Stimulated activated CD8-positive, alpha-beta memory T cell treated with anti-CD3 and anti-CD28 coated beads, Interleukin-4, amount 100 ng/mL, for 24 hours (primary cell): ENCODE data around the gene CLTRN.
"Not testable (repeated sequence)": the region's sequence is repeated elsewhere in the genome, so short reads cannot be mapped to it uniquely, and the experiment has no call there.

ENCODE experiments used
- DNase-seq: peaks from one replicate; pipeline ENCODE4 v3.0.0-alpha.2; 2020; ENCODE audit warnings: low read depth

The CLTRN gene

DNA sequence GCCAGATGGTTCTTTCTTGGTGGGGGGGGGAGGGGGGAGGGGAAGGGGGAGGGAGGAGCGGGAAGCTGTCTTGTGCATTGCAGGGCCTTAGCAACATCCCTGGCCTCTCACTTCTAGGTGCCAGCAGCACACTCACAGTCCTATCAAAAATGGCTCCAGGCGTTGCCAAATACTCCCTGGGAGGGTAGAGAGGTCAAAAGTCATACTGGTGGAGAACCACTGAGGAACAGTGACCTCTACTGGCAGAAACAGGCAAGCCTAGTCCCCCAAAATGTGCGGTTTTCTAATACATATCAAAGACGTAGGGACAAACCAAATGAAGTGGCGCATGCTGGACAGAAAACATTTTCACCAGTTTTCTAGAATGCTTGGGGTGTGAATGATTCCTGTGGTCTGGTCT lies 17.1 kb downstream of the CLTRN start:
- DNase-seq, result not testable (repeated sequence)

DNA sequence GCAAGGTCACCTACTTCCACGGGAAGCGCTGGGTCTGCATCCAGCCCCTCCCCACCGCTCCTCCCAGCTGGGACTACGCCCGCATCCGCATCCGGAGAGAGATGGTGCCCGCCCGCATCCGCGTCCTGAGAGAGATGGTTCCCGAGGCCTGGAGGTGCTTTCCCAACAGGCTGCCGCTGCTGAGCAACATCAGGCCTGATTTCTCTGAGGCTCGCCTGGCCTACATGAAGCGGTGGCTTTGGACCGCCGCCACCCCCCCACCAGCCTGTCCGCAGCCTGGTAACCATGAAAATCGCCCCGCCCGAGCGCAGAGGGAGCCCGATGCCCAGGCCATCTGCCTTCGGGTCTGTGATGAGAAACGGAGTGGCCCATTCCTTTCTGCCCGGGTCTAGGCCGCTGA lies 18.1 kb downstream of the CLTRN start:
- DNase-seq, result no peak

GRCh38 chrX:15646031-15646430 lies 18.6 kb downstream of the CLTRN start:
- no peak for DNase-seq

DNA sequence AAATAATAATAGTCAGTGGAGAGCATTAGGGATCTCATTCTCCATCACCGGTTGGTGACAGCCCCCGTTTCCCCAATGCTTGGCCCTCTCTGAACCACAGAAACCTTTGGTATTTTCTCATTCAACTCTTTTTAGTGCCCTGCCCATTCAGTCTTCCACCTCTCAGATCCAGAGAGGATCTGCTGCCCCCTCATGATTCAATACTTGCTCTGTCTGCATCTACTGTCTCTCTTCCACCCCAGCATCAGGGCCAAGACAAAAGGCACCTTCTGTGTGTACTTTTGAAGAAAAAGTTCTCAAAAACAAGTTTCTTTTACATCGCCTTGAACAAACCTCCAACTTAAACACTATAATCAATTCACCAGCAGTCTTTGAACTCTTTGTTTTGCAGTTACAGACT lies 19.3 kb downstream of the CLTRN start:
- DNase-seq, result no peak

GRCh38 chrX:15644560-15644872 lies 20.1 kb downstream of the CLTRN start:
- no peak for DNase-seq

GRCh38 chrX:15643786-15644559 lies 20.6 kb downstream of the CLTRN start:
- no peak for DNase-seq

- DNase-seq, result no peak
Observed at GRCh38 chrX:15631637-15632036, 33.0 kb downstream of the CLTRN start.

DNA sequence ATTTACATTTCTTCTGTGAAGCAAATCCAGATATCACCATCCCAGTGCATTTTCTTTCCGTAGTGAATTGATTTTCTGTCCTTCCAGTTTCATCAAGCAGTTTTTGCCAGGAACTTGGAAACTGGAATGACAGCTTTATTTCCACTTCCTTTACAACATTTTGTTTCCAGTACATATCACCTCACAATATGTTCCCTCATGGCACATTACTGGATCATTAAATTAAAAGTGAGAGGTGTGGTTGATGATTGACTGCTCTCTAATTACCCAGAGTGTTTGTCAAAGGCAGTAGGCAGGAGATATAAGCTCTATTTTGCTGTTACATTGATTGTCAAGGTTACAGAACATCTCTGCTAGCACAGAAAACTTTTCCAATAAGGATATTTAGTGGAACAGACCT lies 41.6 kb downstream of the CLTRN start:
- no peak for DNase-seq

DNA sequence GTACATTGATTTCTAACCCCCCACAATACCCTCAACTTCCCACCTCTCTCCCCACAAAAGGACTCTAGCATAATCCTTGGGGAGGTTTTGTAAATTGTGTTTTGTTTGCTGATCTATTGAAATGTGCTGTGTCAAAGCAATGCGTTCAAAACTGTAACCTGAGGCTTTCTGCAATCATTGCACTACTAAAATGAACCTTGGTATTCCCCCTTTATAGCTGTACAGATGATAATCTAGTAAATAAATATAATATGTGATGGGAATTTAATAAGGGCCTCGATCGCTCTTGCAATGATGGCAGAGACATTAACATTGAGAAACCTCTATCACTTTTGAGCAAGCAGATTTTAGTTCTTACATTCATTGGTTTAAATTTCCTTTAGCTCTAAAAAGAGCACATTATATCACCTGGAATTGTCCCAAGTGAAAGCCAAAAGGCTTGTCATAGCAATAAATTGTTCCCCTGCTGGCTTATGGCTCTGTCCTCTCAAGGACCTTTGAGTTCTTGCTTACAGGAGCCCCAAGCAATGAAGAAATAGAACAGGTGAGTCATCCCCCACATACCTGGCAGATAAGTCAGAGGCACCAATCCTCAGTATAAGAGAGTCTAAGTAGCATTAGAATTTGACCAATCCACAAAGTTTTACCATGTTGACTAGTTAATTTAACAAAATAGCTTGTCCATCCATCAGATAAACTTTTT lies 45.4 kb downstream of the CLTRN start:
- no peak for DNase-seq

- DNase-seq, result no peak
Observed at GRCh38 chrX:15617111-15617510, 47.5 kb downstream of the CLTRN start.

DNA sequence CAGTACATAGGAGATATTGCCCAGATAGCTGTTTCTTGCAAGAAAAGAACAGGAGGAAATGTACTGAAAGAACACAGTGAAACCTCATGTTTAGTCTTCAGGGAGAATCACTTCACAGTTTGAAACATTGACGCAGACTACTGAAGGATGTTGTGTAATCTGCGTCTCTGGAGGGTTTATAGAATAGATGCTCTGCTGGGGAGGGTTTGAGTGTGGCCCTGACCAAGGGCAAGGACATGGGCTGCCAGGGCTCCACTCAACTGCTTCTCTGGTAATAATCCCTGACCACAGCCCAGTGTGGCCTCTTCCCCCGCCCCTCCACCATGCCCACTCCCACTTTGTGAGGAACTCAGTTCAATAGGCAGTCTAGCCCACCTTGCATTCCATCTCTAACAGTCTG lies 48.1 kb downstream of the CLTRN start:
- no peak for DNase-seq

DNA sequence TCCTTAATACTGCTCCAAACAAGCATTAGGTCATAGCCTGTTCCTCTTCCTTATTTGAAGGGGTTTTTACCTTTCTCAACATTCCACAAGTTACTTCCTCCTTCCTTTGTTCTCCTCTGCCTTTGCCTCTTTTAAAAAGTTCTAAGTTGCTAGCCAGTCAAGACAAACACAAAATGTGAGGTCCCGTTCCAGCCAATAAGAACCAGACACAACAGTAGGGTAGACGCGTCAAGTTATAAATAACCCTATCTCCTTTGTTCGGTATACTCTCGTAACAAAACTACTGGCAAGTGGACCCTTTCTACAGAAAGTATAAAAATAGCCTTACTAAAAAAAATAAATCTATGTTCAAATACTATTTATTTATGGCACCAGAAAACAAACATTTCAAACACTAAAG lies 57.5 kb downstream of the CLTRN start:
- no peak for DNase-seq

GRCh38 chrX:15606136-15606535 lies 58.5 kb downstream of the CLTRN start:
- no peak for DNase-seq

DNA sequence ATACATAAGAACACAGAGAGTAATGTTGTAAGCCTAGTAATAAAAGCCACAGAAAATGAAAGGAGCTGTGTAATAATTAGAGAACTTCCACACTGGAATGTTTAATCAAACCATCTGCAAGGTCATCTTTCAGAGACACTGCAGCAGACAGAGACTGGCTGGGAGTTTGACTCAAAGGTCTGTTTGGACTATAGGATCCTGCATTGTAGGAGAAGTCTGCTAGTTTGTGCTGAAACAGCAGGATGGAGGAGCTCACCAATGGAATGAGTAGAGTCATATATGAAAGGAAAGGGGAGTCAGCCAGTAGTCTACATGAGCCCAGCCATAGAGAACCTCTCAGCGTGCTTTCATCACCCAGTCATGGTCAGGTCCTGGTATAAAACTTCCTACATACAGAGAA lies 59.4 kb downstream of the CLTRN start:
- no peak for DNase-seq

GRCh38 chrX:15602761-15603160 lies 61.8 kb downstream of the CLTRN start:
- no peak for DNase-seq

- no peak for DNase-seq
Observed at GRCh38 chrX:15601932-15602331, 62.7 kb downstream of the CLTRN start.

DNA sequence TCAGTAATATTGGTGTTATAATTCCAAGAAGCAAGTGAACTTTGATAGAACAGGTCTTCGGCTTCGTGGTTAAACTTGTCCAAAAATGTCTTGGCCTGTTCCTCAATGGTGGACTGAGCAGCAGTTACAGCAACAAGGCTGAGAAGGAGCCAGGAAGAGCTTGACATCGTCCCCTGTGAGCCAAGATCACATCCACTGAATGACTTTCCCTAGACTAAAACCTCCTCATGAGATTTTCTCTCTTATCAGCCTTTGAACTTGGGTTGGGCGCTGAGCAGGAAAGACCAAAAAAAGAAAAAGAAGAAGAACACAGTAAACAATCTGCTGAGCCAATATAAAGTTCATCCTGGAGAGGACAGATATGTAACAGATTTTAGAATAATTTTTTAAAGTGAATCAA lies 63.9 kb downstream of the CLTRN start, which contains the start of gene ACE2:
TSS of gene ACE2 (minus strand) at position 216 of the 400 bp plus-strand sequence. CDS start at position 167, 49 bp downstream.
- no peak for DNase-seq

GRCh38 chrX:15600049-15600448 lies 64.6 kb downstream of the CLTRN start:
- no peak for DNase-seq

DNA sequence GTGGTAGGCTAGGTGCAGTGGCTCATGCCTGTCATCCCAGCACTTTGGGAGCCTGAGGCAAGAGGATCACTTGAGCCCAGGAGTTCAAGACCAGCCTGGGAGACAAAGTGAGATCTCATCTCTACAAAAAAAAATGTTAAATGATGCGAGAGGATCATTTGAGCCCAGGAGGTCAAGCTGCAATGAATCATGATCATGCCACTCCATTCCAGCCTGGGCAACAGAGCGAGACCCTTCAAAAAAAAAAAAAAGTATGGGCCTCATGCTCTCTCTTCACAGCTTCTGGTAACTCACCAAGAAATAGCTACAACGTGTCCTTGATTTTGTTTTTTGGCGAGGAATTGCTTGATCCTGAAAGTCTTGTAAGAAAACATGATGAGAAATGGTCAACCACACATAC lies 65.1 kb downstream of the CLTRN start:
- no peak for DNase-seq

GRCh38 chrX:15598026-15598425 lies 66.6 kb downstream of the CLTRN start:
- DNase-seq, result no peak

GRCh38 chrX:15594371-15594770 lies 70.2 kb downstream of the CLTRN start:
- DNase-seq, result no peak

DNA sequence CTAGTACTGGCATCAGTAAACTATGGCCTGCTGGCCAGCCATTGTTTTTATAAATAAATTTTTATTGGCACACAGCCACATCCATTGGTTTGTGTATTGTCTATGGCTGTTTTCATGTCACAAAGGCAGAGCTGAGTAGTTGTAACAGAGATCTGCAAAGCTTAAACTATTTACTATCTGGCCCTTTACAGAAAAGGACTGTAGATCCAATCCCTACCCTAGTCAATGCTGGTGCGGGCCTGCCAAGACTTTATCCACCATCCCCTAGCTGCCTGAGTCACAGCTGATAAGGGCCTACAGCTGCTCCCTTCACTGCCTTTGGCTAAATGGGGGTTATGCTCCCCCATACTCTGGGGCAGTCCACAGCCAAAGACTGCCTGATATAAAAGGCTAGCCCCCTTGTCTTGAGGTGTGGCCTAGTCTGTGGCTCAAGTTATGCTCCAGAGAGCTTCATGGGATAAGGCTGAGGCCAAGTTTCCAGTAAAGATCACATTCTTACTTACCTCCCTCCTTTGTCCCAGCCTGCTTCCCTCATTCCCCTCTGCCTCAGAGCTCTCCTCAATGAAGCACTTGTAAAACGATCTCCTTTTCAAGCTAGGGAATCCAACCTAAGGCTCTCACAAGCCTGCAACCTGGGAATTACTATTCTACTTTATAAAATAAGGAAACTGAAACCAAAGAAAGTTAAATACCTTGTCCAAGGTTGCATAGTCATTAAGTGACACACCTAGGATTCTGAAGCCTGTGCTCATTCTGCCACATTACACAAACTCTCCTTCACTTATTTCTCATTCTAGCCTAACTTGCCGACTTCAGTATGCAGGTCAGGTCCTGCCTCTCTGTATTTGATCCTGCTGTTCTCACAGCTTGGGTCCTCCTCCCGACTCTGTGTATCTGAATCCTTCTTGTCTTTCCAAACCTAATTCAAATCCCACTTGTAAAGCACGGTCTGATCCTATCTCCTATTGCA lies 84.5 kb downstream of the CLTRN start:
- no peak for DNase-seq
